Neural progenitor cell (in vitro differentiated cells): ENCODE data around the gene ASPHD2.

Experiments used
- EZH2 ChIP-seq: fragments of 200-600 bp; sonication (generic); IDR thresholded peaks from 2 replicates; pipeline ENCODE4 v1.6.1; 2017; ENCODE audit warnings: antibody characterized with exemption, mild to moderate bottlenecking, moderate library complexity
- EZH2phosphoT487 ChIP-seq: fragments of 200-600 bp; sonication (generic); IDR thresholded peaks from 2 replicates; pipeline ENCODE4 v1.6.1; 2017; ENCODE audit warnings: antibody characterized with exemption
- TF ChIP-seq, protein P1 (sequence below): fragments of 200-600 bp; sonication (generic); IDR thresholded peaks from 2 replicates; pipeline ENCODE4 v1.5.1; 2017; ENCODE audit warnings: antibody characterized with exemption, mild to moderate bottlenecking

GRCh38 chr22:26484360-26484706, 55.3 kb downstream of the ASPHD2 start:
- TF ChIP-seq, protein P1, sequence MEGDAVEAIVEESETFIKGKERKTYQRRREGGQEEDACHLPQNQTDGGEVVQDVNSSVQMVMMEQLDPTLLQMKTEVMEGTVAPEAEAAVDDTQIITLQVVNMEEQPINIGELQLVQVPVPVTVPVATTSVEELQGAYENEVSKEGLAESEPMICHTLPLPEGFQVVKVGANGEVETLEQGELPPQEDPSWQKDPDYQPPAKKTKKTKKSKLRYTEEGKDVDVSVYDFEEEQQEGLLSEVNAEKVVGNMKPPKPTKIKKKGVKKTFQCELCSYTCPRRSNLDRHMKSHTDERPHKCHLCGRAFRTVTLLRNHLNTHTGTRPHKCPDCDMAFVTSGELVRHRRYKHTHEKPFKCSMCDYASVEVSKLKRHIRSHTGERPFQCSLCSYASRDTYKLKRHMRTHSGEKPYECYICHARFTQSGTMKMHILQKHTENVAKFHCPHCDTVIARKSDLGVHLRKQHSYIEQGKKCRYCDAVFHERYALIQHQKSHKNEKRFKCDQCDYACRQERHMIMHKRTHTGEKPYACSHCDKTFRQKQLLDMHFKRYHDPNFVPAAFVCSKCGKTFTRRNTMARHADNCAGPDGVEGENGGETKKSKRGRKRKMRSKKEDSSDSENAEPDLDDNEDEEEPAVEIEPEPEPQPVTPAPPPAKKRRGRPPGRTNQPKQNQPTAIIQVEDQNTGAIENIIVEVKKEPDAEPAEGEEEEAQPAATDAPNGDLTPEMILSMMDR: no peak
- TF ChIP-seq EZH2: no peak
- no peak for TF ChIP-seq EZH2phosphoT487
